Endothelial cell (in vitro differentiated cells): ENCODE results near the gene EEA1. TPM values are rescaled to one million over a fixed set of nuclear protein-coding genes. Genes with fewer than 3 reads are reported as not detected.

Source experiments
- DNase-seq: peaks from one replicate; pipeline ENCODE4 v3.0.0; 2021; ENCODE audit warnings: low spot score
- H3K27ac Mint-ChIP-seq: one replicate; pipeline ENCODE4 v1.8.0; 2021; ENCODE audit warnings: mixed read lengths, inconsistent platforms; ENCODE audit not compliant: unreplicated experiment
- H3K27me3 Mint-ChIP-seq: one replicate; pipeline ENCODE4 v1.8.0; 2021; ENCODE audit warnings: mild to moderate bottlenecking, moderate library complexity, mixed read lengths, inconsistent platforms; ENCODE audit not compliant: unreplicated experiment
- H3K36me3 Mint-ChIP-seq: one replicate; pipeline ENCODE4 v1.8.0; 2021; ENCODE audit warnings: mild to moderate bottlenecking, low read depth, mixed read lengths, inconsistent platforms; ENCODE audit not compliant: unreplicated experiment
- H3K4me1 Mint-ChIP-seq: one replicate; pipeline ENCODE4 v1.8.0; 2021; ENCODE audit warnings: mild to moderate bottlenecking, mixed read lengths, inconsistent platforms; ENCODE audit not compliant: unreplicated experiment
- H3K4me3 Mint-ChIP-seq: one replicate; pipeline ENCODE4 v1.8.0; 2021; ENCODE audit warnings: mild to moderate bottlenecking, mixed read lengths, inconsistent platforms; ENCODE audit not compliant: unreplicated experiment
- H3K9me3 Mint-ChIP-seq: one replicate; pipeline ENCODE4 v1.8.0; 2021; ENCODE audit warnings: mixed read lengths, inconsistent platforms; ENCODE audit not compliant: unreplicated experiment
- total RNA-seq: library from RNA; stranded (reverse); fragmentation: NEBNext Ultra II Directional; extraction: Animal tissue kit (Norgen Biotek cat#: 25700); gene quantifications from one replicate; pipeline ENCODE4 v1.2.1, GENCODE V29; 2021; ENCODE audit not compliant: unreplicated experiment
- TF ChIP-seq, protein P1 (sequence below): fragments of 200-600 bp; sonication (generic); IDR thresholded peaks from one replicate; pipeline ENCODE4 v1.5.0; 2021; ENCODE audit warnings: antibody characterized with exemption; ENCODE audit not compliant: unreplicated experiment

EEA1 gene
- total RNA-seq, 1 donor from 2014 or later: 14.1 TPM

GRCh38 chr12:92733661-92734060 lies 195.4 kb downstream of the EEA1 start:
- Mint-ChIP-seq H3K9me3 (no peaks in the 10 kb centered on the region), H3K36me3 (no peaks in the 10 kb centered on the region), H3K4me3 (no peak overlapping the region), H3K4me1 (peaks cover 3% of the 10 kb centered on the region), H3K27ac (no peak overlapping the region), H3K27me3 (peaks cover 1% of the 10 kb centered on the region)
- no peak for DNase-seq
- TF ChIP-seq, protein P1, sequence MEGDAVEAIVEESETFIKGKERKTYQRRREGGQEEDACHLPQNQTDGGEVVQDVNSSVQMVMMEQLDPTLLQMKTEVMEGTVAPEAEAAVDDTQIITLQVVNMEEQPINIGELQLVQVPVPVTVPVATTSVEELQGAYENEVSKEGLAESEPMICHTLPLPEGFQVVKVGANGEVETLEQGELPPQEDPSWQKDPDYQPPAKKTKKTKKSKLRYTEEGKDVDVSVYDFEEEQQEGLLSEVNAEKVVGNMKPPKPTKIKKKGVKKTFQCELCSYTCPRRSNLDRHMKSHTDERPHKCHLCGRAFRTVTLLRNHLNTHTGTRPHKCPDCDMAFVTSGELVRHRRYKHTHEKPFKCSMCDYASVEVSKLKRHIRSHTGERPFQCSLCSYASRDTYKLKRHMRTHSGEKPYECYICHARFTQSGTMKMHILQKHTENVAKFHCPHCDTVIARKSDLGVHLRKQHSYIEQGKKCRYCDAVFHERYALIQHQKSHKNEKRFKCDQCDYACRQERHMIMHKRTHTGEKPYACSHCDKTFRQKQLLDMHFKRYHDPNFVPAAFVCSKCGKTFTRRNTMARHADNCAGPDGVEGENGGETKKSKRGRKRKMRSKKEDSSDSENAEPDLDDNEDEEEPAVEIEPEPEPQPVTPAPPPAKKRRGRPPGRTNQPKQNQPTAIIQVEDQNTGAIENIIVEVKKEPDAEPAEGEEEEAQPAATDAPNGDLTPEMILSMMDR: no peak

DNA sequence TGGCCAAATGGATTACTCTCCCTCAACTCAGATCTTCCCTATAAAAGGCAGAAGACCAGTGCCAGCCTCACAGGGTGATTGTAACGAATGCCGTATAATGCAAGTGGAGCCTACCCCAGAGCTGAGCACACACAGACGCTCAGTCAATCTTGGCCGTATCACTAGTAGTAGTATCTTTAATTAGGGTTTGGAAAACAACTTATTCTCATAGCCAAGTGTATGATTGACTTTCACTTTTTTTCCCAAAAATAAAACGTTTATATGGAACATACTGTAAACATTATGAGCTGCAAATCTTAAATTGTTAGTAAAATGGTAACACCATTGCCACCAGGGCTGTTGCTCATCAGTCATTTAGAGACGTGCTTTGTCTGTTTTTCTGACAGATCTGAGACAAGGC lies 195.9 kb downstream of the EEA1 start:
- Mint-ChIP-seq H3K27me3 (peaks cover 1% of the 10 kb centered on the region), H3K27ac (no peak overlapping the region), H3K4me1 (peaks cover 3% of the 10 kb centered on the region), H3K36me3 (no peaks in the 10 kb centered on the region), H3K4me3 (no peak overlapping the region), H3K9me3 (no peaks in the 10 kb centered on the region)
- no peak for DNase-seq
- TF ChIP-seq, protein P1: no peak

DNA sequence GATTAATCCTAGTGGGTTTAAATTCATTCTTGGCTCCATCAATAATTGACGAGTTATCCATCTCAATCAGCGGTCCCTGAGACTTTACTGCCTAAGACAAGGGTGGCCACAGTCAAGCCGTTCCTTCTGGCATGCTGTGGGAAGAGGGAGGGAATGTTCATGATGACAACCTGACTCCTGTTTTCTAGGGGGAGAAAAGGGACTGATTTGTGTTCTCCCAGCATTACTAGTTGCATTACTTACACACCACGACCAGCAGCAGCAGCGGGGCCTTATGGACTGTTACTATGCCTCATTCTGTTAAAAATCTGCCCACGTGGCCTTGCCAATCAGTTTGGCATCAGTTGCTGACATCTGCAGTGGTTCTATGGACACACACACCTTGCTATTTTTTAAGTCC lies 196.4 kb downstream of the EEA1 start:
- H3K4me1 Mint-ChIP-seq: no peaks in the 10 kb centered on the region
- no peak overlapping the region for H3K4me3 Mint-ChIP-seq
- H3K36me3 Mint-ChIP-seq: no peaks in the 10 kb centered on the region
- no peak for DNase-seq
- TF ChIP-seq, protein P1: no peak
- H3K27ac Mint-ChIP-seq: no peak overlapping the region
- H3K9me3 Mint-ChIP-seq: no peaks in the 10 kb centered on the region
- H3K27me3 Mint-ChIP-seq: peaks cover 1% of the 10 kb centered on the region

- peaks cover 1% of the 10 kb centered on the region for H3K27me3 Mint-ChIP-seq
- H3K4me1 Mint-ChIP-seq: no peaks in the 10 kb centered on the region
- H3K36me3 Mint-ChIP-seq: no peaks in the 10 kb centered on the region
- H3K4me3 Mint-ChIP-seq: no peak overlapping the region
- no peak for DNase-seq
- no peaks in the 10 kb centered on the region for H3K9me3 Mint-ChIP-seq
- no peak overlapping the region for H3K27ac Mint-ChIP-seq
- TF ChIP-seq, protein P1: no peak
Observed at GRCh38 chr12:92732216-92732615, 196.9 kb downstream of the EEA1 start.

DNA sequence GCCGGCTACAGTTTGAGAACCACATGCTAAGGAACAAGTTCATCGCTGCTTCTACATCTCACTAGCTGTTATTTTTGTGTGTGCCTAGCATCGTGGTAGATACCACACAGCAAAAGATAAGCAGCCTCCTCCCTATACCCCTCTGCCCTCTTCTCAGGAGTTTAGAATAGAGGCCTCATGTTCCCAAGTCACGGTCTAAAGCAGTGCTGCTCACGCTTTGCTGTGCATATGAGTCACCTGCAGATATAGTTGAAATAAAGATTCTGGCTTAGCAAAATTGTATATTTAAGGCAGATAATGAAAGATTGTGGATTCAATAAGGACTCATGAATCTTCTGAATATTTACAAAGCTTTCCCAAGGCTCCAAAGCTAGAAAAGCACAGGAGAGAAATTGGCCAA lies 198.3 kb downstream of the EEA1 start:
- Mint-ChIP-seq H3K4me3 (no peak overlapping the region), H3K9me3 (no peaks in the 10 kb centered on the region), H3K27ac (no peak overlapping the region), H3K4me1 (no peaks in the 10 kb centered on the region), H3K27me3 (no peaks in the 10 kb centered on the region), H3K36me3 (no peaks in the 10 kb centered on the region)
- TF ChIP-seq, protein P1: no peak
- DNase-seq: no peak
